Suppressor macrophage treated with lipopolysaccharide for 4 hours (primary cell): ENCODE data around the gene VANGL1.

Experiments
- DNase-seq: peaks from one replicate; pipeline ENCODE4 v3.0.0-alpha.2; 2020

VANGL1 gene

DNA sequence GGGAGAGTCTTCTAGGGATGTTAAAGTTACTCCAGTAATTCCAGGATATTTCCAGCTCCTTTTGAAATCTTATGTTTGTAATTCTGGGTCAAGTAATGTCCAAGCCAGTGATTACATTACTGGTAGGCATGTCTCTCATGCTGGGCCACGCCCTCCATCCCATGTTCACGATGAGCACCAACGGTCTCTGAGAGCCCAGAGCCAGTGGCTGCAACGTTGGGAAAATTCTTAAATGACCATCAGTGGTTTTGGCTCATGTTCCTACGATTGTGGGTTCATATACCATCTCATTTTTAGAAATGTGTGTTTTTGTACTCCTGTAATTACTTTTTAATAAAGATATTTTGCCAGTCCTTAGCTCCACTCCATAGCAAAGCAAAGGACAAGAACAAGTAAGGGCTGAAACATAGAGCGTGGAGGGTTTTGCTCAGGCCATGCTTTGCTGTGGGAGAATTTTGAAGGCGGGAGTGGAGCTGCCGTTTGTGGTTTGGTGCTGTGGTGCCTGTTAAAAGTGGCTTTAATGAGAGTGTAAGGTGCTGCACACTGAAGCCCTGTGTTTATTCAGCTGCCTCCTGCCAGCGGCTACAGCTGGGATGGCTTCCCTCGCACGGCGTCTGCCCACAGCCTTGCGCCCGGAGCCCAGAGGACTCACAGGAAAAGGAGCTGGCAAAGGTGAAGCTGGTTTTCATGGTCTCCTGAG lies 28.9 kb downstream of the VANGL1 start:
- no peak for DNase-seq

DNA sequence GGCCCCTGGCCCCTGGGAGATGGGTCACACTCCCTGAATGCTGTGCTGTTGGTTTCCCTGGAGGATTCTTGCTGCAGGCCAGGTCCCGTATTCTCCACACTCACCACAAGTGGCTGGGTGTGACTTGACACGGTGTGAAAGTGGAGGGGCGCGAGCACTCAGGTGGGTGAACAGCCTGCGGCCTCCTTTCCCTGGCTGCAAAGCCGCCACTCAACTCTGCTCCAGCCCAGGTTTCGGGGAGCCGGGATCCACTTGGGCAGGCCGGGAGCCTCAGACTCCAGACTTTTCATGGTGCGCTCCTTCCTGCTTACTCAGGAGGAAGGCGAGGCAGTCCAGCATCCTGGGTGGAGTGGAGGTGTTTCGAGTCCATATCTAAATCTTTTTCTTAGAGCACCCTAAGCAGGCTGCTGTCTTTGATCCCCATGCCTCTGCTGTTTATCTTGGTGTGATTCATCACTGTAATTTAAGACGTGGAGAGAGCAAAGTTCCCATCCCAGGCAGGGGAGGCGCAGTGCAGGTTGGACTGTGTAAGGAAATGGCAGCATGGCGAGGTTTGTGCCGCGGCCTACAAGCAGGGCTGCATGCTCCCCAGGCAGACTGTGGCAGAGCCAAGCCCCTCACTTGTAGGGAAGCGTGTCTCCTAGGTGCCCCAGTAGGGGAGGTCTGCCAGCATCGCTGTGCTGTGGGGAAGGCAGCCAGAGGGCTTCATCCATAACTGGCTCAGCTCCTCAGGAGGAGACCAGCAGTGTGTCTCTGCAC lies 29.6 kb downstream of the VANGL1 start:
- DNase-seq = no peak

DNA sequence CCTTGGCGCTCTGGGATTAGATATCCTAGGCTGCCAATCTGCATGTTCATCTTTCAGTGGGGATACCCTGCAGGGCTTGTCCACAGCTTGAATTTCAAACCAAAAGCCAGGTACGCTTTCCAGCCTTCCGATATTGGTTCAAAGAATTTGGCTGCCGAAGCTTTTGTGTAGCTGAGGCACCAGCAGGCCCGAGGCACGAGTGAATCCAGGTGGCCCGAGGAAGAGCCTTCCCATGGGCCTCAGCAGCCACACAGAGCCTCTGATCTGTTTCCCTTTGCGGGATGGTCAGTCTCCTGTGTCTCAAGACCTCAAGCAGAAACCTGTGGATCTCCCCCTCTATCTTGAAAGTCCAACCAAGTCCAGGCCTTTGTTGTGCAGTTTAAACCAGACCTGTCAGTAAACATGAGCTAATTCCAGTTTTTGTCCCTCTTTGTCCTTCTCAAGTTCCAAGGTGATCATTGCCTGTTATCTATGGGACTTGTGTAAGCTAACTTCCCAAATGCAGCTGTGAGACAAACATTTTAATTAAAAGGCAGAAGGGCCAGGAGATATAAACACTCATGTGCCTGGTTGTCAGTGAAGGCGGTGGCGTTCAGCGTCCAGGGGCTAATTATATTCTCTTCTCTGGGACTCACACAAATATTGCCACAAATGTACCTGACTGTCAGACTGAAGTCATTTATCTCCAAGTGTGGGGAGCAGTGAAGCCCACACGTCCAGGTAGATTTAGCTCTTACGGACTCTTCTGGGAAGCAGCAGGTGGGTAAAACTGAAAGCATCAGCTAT lies 30.6 kb downstream of the VANGL1 start:
- no peak for DNase-seq

DNA sequence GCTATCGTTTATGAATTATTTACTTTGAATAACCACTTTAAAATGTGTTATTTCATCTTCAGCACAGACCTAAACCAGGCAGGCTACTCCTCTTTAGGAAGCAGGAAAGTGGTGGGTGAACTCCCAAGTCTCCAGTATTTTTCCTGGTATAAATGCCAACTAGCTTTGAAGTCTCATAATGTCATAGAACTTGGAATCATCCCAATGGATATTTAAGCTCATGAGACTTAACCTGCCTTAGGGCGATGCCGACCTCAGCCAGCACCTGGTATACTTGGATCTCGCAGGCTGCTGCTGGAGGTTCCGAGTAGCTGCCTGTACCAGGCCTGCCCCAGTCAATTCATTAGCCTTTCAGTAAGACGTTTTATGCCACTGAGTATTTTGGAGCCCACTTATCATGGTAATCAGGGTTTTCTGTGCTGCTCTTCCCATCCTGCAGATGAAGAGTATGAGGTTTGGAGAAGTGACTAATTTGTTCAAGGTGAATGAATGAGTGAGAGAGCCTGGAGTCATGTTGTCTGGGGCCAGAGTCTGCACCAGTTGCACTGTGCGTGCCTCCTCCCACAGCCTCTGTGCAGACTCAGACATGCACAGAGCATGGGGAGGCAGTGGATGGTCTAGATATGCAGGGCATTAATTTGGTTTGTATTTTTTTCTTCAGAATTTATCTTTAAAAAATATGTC lies 34.9 kb downstream of the VANGL1 start:
- DNase-seq = no peak

- DNase-seq = no peak
Measured at GRCh38 chr1:115677182-115677555, 35.4 kb downstream of the VANGL1 start.

DNA sequence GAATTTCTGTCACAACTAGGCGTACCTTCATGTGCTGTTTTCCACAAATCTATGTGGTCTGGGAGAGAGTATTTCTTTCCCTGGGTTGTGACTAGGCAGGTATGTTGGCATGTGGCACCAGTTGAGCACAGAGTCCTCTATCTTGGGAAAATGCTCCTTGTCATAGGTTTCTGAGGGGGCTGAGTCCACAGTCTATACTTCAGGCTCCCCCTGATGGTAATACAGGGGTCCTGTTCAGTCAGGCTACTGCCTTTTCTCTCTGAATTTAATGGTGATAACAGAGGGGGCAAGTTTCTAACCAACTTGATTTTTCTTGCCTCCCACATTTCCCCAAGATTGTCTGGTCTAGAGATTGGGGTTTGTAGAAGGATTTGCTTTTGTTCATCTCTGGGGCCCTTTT lies 35.8 kb downstream of the VANGL1 start:
- DNase-seq = no peak

GRCh38 chr1:115678141-115678540 lies 36.4 kb downstream of the VANGL1 start:
- DNase-seq = no peak

GRCh38 chr1:115679141-115679611 lies 37.4 kb downstream of the VANGL1 start:
- no peak for DNase-seq

DNA sequence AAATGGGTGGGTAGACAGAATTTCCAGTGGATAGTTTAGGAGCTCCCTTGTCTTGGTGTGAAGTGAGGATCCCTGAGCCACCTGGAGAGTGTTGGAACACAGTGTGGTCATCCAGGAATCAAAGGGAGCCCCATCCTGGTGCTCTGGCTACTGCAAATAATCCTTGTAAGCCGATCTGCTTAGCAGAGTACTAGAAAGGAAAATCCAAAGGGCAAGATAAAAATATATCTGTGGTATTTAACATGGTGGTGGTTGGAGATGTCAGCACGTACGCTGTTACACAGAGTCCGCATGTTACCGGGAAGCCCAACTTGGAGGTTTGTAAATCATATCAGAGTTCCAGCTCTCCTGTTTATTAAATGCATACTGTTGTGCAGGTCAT lies 39.0 kb downstream of the VANGL1 start:
- DNase-seq = no peak

DNA sequence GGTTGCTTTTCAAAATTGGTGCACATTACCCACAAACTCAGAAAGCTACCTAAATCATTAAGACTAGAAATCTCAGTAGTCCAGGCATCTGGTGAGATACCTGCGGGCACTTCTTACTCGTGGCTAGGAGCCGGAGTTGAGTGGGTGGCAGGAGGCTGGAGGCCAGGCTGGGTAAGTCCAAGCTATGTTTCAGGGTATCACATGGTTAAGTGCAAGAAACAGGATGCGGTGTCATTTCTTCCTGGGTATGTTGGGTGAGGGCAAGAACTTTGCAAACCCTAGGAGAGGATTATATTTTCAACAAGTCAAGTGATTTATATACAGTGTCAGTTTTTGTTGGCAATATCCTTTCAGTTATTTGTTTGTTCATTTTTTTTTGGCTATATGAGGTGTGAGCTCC lies 41.0 kb downstream of the VANGL1 start:
- no peak for DNase-seq

- DNase-seq = no peak
Measured at GRCh38 chr1:115685029-115685705, 43.4 kb downstream of the VANGL1 start.

DNA sequence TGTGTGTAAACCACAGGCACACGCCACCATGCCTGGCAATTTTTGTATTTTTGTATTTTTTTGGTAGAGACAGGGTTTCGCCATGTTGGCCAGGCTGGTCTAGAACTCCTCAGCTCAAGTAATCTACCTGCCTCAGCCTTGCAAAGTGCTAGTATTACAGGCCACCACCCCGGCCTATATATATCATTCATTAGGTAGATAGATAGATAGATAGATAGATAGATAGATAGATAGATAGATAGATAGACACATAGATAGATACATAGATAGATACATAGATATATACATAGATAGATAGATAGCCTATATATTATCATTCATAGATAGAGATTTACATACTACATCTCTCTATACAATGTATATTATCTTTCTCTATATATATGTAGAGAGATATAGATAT lies 46.0 kb downstream of the VANGL1 start:
- no peak for DNase-seq

DNA sequence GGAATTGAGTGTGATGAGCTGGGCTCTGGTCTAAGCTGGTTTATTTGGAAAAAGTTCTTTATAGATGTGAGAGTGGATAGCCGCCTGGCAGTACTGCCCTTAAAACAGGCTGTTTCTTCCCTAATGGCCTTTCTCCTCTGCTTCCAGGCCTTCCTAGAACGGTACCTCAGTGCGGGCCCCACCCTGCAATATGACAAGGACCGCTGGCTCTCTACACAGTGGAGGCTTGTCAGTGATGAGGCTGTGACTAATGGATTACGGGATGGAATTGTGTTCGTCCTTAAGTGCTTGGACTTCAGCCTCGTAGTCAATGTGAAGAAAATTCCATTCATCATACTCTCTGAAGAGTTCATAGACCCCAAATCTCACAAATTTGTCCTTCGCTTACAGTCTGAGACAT lies 49.2 kb downstream of the VANGL1 start:
- no peak for DNase-seq

- no peak for DNase-seq
Measured at GRCh38 chr1:115692224-115692623, 50.5 kb downstream of the VANGL1 start.

GRCh38 chr1:115694805-115695204 lies 53.0 kb downstream of the VANGL1 start:
- no peak for DNase-seq

GRCh38 chr1:115697619-115698018 lies 55.8 kb downstream of the VANGL1 start:
- no peak for DNase-seq

- DNase-seq = no peak
Measured at GRCh38 chr1:115701090-115701489, 59.3 kb downstream of the VANGL1 start.

DNA sequence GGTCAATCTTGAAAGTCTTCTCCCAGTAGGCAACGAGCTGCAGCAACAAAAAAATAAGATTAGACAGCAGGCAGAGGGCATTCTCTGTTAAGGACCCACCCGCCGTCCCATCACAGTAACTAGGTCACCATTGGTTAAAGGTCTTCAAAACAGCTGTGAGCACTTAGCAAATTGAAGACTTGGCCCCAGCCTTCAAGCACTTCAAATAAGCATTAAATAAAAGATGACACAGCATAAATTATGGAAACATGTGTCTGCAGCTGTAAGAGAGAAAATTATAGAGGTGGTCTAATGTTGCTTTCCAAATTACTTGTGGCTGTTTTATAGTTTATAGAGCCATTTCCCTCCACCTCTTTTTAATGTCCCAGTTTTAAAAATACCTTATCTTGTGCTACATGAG lies 61.2 kb downstream of the VANGL1 start:
- DNase-seq = no peak

GRCh38 chr1:115705085-115705951 lies 63.5 kb downstream of the VANGL1 start:
- no peak for DNase-seq

DNA sequence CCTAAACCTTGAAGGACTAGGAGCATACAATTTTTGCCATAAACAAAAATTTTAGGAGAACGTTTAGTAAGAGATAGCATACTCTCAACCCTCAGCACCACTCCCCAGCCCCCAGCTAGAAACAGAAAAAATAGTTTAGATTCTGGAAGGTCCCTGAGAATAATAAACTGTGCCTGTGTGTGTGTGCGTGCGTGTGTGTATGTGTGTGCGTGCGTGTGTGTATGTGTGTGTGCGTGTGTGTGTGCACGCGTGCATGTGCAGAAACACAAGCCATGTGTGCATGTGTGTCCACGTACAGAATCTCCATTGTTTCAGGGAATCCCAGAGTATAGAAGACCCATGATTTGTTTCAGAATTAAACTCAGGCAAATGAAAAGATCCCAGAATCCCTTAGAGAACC lies 64.2 kb downstream of the VANGL1 start:
- no peak for DNase-seq

GRCh38 chr1:115706587-115707425 lies 65.0 kb downstream of the VANGL1 start:
- peak; percentile 57 for DNase-seq
